ENCODE data around the gene CD33.

DNA sequence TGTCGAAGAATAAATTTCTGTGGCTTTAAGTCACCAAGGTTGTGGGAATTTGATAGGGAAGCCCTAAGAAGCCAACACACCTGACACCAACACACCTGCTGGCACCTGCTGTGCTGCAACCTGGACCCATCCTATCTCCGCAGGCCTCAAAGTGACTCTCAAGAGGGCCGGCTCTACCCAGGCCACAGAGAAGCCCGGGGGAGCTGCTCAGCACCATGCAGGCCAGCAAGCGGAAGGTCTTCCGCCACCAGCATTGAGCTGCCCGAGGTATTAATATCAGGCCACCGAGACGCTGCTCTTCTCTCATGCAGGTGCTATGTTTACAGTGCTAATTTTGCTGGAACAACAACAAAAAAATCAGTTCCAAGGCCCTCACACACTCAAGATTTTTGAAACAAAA, 32.2 kb upstream of the CD33 start:
- TF ChIP-seq, protein P1, sequence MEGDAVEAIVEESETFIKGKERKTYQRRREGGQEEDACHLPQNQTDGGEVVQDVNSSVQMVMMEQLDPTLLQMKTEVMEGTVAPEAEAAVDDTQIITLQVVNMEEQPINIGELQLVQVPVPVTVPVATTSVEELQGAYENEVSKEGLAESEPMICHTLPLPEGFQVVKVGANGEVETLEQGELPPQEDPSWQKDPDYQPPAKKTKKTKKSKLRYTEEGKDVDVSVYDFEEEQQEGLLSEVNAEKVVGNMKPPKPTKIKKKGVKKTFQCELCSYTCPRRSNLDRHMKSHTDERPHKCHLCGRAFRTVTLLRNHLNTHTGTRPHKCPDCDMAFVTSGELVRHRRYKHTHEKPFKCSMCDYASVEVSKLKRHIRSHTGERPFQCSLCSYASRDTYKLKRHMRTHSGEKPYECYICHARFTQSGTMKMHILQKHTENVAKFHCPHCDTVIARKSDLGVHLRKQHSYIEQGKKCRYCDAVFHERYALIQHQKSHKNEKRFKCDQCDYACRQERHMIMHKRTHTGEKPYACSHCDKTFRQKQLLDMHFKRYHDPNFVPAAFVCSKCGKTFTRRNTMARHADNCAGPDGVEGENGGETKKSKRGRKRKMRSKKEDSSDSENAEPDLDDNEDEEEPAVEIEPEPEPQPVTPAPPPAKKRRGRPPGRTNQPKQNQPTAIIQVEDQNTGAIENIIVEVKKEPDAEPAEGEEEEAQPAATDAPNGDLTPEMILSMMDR (IDR thresholded peaks at IDR 0.05; ENCODE audit: poor library complexity, severe bottlenecking), result no peak
- TF ChIP-seq EZH2 (IDR thresholded peaks at IDR 0.05; ENCODE audit: borderline replicate concordance, insufficient read depth, low read length, poor library complexity, severe bottlenecking), result no peak
- TF ChIP-seq REST (IDR thresholded peaks at IDR 0.05; ENCODE audit: borderline replicate concordance), result no peak
- TF ChIP-seq EP300 (conservative IDR thresholded peaks at IDR 0.05; ENCODE audit: poor library complexity, severe bottlenecking), result no peak
